Measurements from ENCODE around the gene CUX1.

CUX1 gene

GRCh38 chr7:101902680-101903514 is 85.5 kb downstream of the CUX1 start:
- Histone ChIP-seq H3K27ac (ENCODE audit: low read length) (no peak overlapping the region), H3K36me3 (replicated peaks; ENCODE audit: insufficient read depth, low read length) (no peaks in the 10 kb centered on the region), H4K20me1 (ENCODE audit: insufficient read depth, low read length) (no peaks in the 10 kb centered on the region), H3F3A (ENCODE audit: insufficient read depth, low read length) (no peaks in the 10 kb centered on the region), H3K9me2 (replicated peaks; ENCODE audit: insufficient read depth, low read length) (no peaks in the 10 kb centered on the region), H3K9me3 (replicated peaks; ENCODE audit: insufficient read depth, low read length) (no peaks in the 10 kb centered on the region), H3K9ac (ENCODE audit: low read length) (no peak overlapping the region), H3K4me3 (ENCODE audit: low read length) (no peak overlapping the region), H2AFZ (ENCODE audit: low read length) (no peak overlapping the region), H3K27me3 (replicated peaks; ENCODE audit: insufficient read depth, low read length) (no peaks in the 10 kb centered on the region), H3K4me2 (ENCODE audit: low read depth, low read length) (no peak overlapping the region), H3K79me2 (ENCODE audit: low read length) (peaks cover 91% of the 10 kb centered on the region), H3K4me1 (ENCODE audit: low read length) (no peaks in the 10 kb centered on the region)
- no peak for DNase-seq
- TF ChIP-seq EZH2phosphoT487 (IDR thresholded peaks at IDR 0.05; ENCODE audit: low read length) (no peak), EZH2 (optimal IDR thresholded peaks at IDR 0.05; ENCODE audit: low read depth, low read length) (no peak)
- TF ChIP-seq, protein P1, sequence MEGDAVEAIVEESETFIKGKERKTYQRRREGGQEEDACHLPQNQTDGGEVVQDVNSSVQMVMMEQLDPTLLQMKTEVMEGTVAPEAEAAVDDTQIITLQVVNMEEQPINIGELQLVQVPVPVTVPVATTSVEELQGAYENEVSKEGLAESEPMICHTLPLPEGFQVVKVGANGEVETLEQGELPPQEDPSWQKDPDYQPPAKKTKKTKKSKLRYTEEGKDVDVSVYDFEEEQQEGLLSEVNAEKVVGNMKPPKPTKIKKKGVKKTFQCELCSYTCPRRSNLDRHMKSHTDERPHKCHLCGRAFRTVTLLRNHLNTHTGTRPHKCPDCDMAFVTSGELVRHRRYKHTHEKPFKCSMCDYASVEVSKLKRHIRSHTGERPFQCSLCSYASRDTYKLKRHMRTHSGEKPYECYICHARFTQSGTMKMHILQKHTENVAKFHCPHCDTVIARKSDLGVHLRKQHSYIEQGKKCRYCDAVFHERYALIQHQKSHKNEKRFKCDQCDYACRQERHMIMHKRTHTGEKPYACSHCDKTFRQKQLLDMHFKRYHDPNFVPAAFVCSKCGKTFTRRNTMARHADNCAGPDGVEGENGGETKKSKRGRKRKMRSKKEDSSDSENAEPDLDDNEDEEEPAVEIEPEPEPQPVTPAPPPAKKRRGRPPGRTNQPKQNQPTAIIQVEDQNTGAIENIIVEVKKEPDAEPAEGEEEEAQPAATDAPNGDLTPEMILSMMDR (IDR thresholded peaks at IDR 0.05; ENCODE audit: low read length): no peak

GRCh38 chr7:101903515-101903868 is 86.1 kb downstream of the CUX1 start:
- Histone ChIP-seq H3K4me3 (ENCODE audit: low read length) (no peak overlapping the region), H3K79me2 (ENCODE audit: low read length) (peaks cover 90% of the 10 kb centered on the region), H3K27ac (ENCODE audit: low read length) (no peak overlapping the region), H4K20me1 (ENCODE audit: insufficient read depth, low read length) (no peaks in the 10 kb centered on the region), H2AFZ (ENCODE audit: low read length) (no peak overlapping the region), H3K9me2 (replicated peaks; ENCODE audit: insufficient read depth, low read length) (no peaks in the 10 kb centered on the region), H3K27me3 (replicated peaks; ENCODE audit: insufficient read depth, low read length) (no peaks in the 10 kb centered on the region), H3K4me1 (ENCODE audit: low read length) (no peaks in the 10 kb centered on the region), H3K9ac (ENCODE audit: low read length) (no peak overlapping the region), H3K4me2 (ENCODE audit: low read depth, low read length) (no peak overlapping the region), H3K9me3 (replicated peaks; ENCODE audit: insufficient read depth, low read length) (no peaks in the 10 kb centered on the region), H3K36me3 (replicated peaks; ENCODE audit: insufficient read depth, low read length) (no peaks in the 10 kb centered on the region), H3F3A (ENCODE audit: insufficient read depth, low read length) (no peaks in the 10 kb centered on the region)
- TF ChIP-seq, protein P1 (IDR thresholded peaks at IDR 0.05; ENCODE audit: low read length): no peak
- no peak for TF ChIP-seq EZH2phosphoT487 (IDR thresholded peaks at IDR 0.05; ENCODE audit: low read length)
- TF ChIP-seq EZH2 (optimal IDR thresholded peaks at IDR 0.05; ENCODE audit: low read depth, low read length): no peak
- DNase-seq: no peak

DNA sequence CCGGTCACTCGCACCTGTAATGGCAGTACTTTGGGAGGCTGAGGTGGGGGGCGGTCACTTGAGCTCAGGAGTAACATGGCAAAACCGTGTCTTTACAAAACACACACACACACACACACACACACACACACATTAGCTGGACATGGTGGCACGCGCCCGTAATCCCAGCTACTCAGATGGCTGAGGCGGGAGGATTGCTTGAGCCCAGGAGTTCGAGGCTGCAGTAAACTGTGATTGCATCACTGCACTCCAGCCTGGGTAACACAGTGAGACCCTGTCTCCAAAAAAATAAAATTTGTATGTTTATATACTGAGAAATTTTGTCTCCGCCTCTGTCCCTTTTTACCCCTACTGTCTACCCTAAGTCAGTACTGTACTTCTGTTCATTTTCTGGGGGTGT is 86.6 kb downstream of the CUX1 start:
- Histone ChIP-seq H3K9me3 (replicated peaks; ENCODE audit: insufficient read depth, low read length) (no peaks in the 10 kb centered on the region), H3K4me2 (ENCODE audit: low read depth, low read length) (no peak overlapping the region), H3K9ac (ENCODE audit: low read length) (no peak overlapping the region), H3K4me1 (ENCODE audit: low read length) (no peaks in the 10 kb centered on the region), H3K9me2 (replicated peaks; ENCODE audit: insufficient read depth, low read length) (no peaks in the 10 kb centered on the region), H3K36me3 (replicated peaks; ENCODE audit: insufficient read depth, low read length) (no peaks in the 10 kb centered on the region), H3F3A (ENCODE audit: insufficient read depth, low read length) (no peaks in the 10 kb centered on the region), H3K79me2 (ENCODE audit: low read length) (peaks cover 90% of the 10 kb centered on the region), H3K27ac (ENCODE audit: low read length) (no peak overlapping the region), H4K20me1 (ENCODE audit: insufficient read depth, low read length) (no peaks in the 10 kb centered on the region), H3K4me3 (ENCODE audit: low read length) (no peak overlapping the region), H2AFZ (ENCODE audit: low read length) (no peak overlapping the region), H3K27me3 (replicated peaks; ENCODE audit: insufficient read depth, low read length) (no peaks in the 10 kb centered on the region)
- TF ChIP-seq EZH2phosphoT487 (IDR thresholded peaks at IDR 0.05; ENCODE audit: low read length) (no peak), EZH2 (optimal IDR thresholded peaks at IDR 0.05; ENCODE audit: low read depth, low read length) (no peak)
- TF ChIP-seq, protein P1 (IDR thresholded peaks at IDR 0.05; ENCODE audit: low read length): no peak
- no peak for DNase-seq

Measured in MM.1S (cell line).